Measurements from ENCODE around the gene MYO15B.
"Not testable (repeated sequence)": the region's sequence is repeated elsewhere in the genome, so short reads cannot be mapped to it uniquely, and the experiment has no call there.

Gene MYO15B

GRCh38 chr17:75575728-75576127 lies 11.9 kb upstream of the MYO15B start:
- no peak for DNase-seq (ENCODE audit: low read depth in 2 of 2)

GRCh38 chr17:75576661-75577060 lies 10.9 kb upstream of the MYO15B start:
- no peak for DNase-seq (ENCODE audit: low read depth in 2 of 2)

GRCh38 chr17:75581121-75581725 lies 6.4 kb upstream of the MYO15B start:
- peak; percentile 29 to 35 for DNase-seq (ENCODE audit: low read depth in 2 of 2)

GRCh38 chr17:75583197-75583596 lies 4.4 kb upstream of the MYO15B start:
- DNase-seq (ENCODE audit: low read depth in 2 of 2), result not testable (repeated sequence)

- DNase-seq (ENCODE audit: low read depth in 2 of 2), result no peak
Measured at GRCh38 chr17:75584849-75585175, 2.8 kb upstream of the MYO15B start.

- no peak for DNase-seq (ENCODE audit: low read depth in 2 of 2)
Measured at GRCh38 chr17:75588596-75589011, 1.0 kb downstream of the MYO15B start.

GRCh38 chr17:75589012-75589918 lies 1.7 kb downstream of the MYO15B start:
- DNase-seq (ENCODE audit: low read depth in 2 of 2), result peak; percentile 91 to 92

GRCh38 chr17:75589919-75590303 lies 2.3 kb downstream of the MYO15B start:
- no peak for DNase-seq (ENCODE audit: low read depth in 2 of 2)

- no peak for DNase-seq (ENCODE audit: low read depth in 2 of 2)
Measured at GRCh38 chr17:75590314-75590761, 2.7 kb downstream of the MYO15B start.

GRCh38 chr17:75590849-75591721 lies 3.5 kb downstream of the MYO15B start:
- no peak for DNase-seq (ENCODE audit: low read depth in 2 of 2)

- no peak for DNase-seq (ENCODE audit: low read depth in 2 of 2)
Measured at GRCh38 chr17:75591722-75592302, 4.2 kb downstream of the MYO15B start.

- no peak for DNase-seq (ENCODE audit: low read depth in 2 of 2)
Measured at GRCh38 chr17:75592348-75593020, 4.9 kb downstream of the MYO15B start.

GRCh38 chr17:75593430-75593829 lies 5.8 kb downstream of the MYO15B start:
- not testable (repeated sequence) for DNase-seq (ENCODE audit: low read depth in 2 of 2)

GRCh38 chr17:75594499-75595283 lies 7.1 kb downstream of the MYO15B start:
- DNase-seq (ENCODE audit: low read depth in 2 of 2), result no peak

- no peak for DNase-seq (ENCODE audit: low read depth in 2 of 2)
Measured at GRCh38 chr17:75595284-75595919, 7.8 kb downstream of the MYO15B start.

GRCh38 chr17:75595920-75596313 lies 8.3 kb downstream of the MYO15B start:
- no peak for DNase-seq (ENCODE audit: low read depth in 2 of 2)

- DNase-seq (ENCODE audit: low read depth in 2 of 2), result no peak
Measured at GRCh38 chr17:75596320-75597087, 8.9 kb downstream of the MYO15B start.

- DNase-seq (ENCODE audit: low read depth in 2 of 2), result peak; percentile 16 to 23
Measured at GRCh38 chr17:75601057-75601987, 13.7 kb downstream of the MYO15B start.

Data from stimulated activated CD8-positive, alpha-beta memory T cell treated with anti-CD3 and anti-CD28 coated beads, Interleukin-7, amount 100 ng/mL, for 4 hours (primary cell).